CD4-positive, alpha-beta T cell treated with Interleukin-15 for 4 hours (primary cell): ENCODE data around the gene KCNIP4.

ENCODE experiments used
- DNase-seq: peaks from one replicate; pipeline ENCODE4 v3.0.0-alpha.2; 2020; ENCODE audit warnings: low spot score

KCNIP4 gene

GRCh38 chr4:21061902-21062301 lies 886.7 kb downstream of the KCNIP4 start:
- DNase-seq: no peak

- no peak for DNase-seq
These were observed 902.4 kb downstream of the KCNIP4 start for GRCh38 chr4:21046141-21046540.

GRCh38 chr4:21045119-21045518 lies 903.5 kb downstream of the KCNIP4 start:
- no peak for DNase-seq

GRCh38 chr4:21041708-21042107 lies 906.9 kb downstream of the KCNIP4 start:
- no peak for DNase-seq

GRCh38 chr4:21034728-21035127 lies 913.8 kb downstream of the KCNIP4 start:
- no peak for DNase-seq

- DNase-seq: no peak
These were observed 916.4 kb downstream of the KCNIP4 start for GRCh38 chr4:21032089-21032645.

GRCh38 chr4:21018817-21019216 lies 929.8 kb downstream of the KCNIP4 start:
- DNase-seq: no peak

- DNase-seq: no peak
These were observed 935.1 kb downstream of the KCNIP4 start for GRCh38 chr4:21013501-21013900.

- DNase-seq: no peak
These were observed 935.7 kb downstream of the KCNIP4 start for GRCh38 chr4:21012851-21013331.

GRCh38 chr4:21011106-21011505 lies 937.5 kb downstream of the KCNIP4 start:
- no peak for DNase-seq

- no peak for DNase-seq
These were observed 938.6 kb downstream of the KCNIP4 start for GRCh38 chr4:21009956-21010355.

GRCh38 chr4:21005647-21006046 lies 942.9 kb downstream of the KCNIP4 start:
- no peak for DNase-seq

- DNase-seq: no peak
These were observed 945.6 kb downstream of the KCNIP4 start for GRCh38 chr4:21002976-21003375.

- DNase-seq: no peak
These were observed 946.3 kb downstream of the KCNIP4 start for GRCh38 chr4:21002286-21002685.

GRCh38 chr4:21001490-21001889 lies 947.1 kb downstream of the KCNIP4 start:
- DNase-seq: no peak

GRCh38 chr4:20997886-20998285 lies 950.7 kb downstream of the KCNIP4 start:
- no peak for DNase-seq

GRCh38 chr4:20995610-20996009 lies 953.0 kb downstream of the KCNIP4 start:
- no peak for DNase-seq

GRCh38 chr4:20995015-20995414 lies 953.6 kb downstream of the KCNIP4 start:
- DNase-seq: no peak

- no peak for DNase-seq
These were observed 956.6 kb downstream of the KCNIP4 start for GRCh38 chr4:20992002-20992401.

GRCh38 chr4:20987191-20987590 lies 961.4 kb downstream of the KCNIP4 start:
- DNase-seq: no peak

- no peak for DNase-seq
These were observed 964.1 kb downstream of the KCNIP4 start for GRCh38 chr4:20984576-20984836.

GRCh38 chr4:20983763-20984575 lies 964.6 kb downstream of the KCNIP4 start:
- no peak for DNase-seq

- DNase-seq: no peak
These were observed 966.0 kb downstream of the KCNIP4 start for GRCh38 chr4:20982544-20982943.

- no peak for DNase-seq
These were observed 988.3 kb downstream of the KCNIP4 start for GRCh38 chr4:20960291-20960690.
